ENCODE measurements around the gene HRAS. TPM values are rescaled to one million over a fixed set of nuclear protein-coding genes. Genes with fewer than 3 reads are reported as not detected.

The HRAS gene
- total and polyA plus RNA-seq, 2 donors (not counting 3 experiments of a cell fraction or from before 2014, with no cell fraction given), result 103 to 109 TPM

DNA sequence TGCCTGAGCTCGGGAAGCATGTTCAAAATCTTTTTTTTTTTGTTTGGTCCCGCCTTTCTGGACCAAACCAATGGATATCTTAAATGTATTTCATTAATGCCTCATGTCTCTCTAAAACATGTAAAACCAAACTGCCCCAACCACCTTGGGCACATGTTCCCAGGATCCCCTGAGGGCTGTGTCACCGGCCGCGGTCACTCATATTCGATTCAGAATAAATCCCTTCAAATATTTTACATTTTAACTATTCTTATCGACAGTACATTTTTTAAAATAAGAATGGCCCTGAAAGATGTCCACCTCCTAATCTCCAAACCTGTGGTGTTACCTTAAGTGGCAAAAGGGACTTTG is 30.4 kb downstream of the HRAS start:
- H3K79me2 ChIP-seq (ENCODE audit: control insufficient read depth, insufficient read depth, low read length), result peaks cover 20% of the 10 kb centered on the region
- BruUV-seq (replicated peaks), result no TSS peak
- TF ChIP-seq, protein P1, sequence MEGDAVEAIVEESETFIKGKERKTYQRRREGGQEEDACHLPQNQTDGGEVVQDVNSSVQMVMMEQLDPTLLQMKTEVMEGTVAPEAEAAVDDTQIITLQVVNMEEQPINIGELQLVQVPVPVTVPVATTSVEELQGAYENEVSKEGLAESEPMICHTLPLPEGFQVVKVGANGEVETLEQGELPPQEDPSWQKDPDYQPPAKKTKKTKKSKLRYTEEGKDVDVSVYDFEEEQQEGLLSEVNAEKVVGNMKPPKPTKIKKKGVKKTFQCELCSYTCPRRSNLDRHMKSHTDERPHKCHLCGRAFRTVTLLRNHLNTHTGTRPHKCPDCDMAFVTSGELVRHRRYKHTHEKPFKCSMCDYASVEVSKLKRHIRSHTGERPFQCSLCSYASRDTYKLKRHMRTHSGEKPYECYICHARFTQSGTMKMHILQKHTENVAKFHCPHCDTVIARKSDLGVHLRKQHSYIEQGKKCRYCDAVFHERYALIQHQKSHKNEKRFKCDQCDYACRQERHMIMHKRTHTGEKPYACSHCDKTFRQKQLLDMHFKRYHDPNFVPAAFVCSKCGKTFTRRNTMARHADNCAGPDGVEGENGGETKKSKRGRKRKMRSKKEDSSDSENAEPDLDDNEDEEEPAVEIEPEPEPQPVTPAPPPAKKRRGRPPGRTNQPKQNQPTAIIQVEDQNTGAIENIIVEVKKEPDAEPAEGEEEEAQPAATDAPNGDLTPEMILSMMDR (IDR thresholded peaks at IDR 0.05; ENCODE audit: extremely low read depth in 1 of 2, insufficient read depth in 1 of 2, low read depth in 1 of 2, low read length in 2 of 2), result no peak
- TF ChIP-seq MYC (IDR thresholded peaks at IDR 0.05; ENCODE audit: low read depth, low read length) (no peak), JUN (IDR thresholded peaks at IDR 0.05; ENCODE audit: borderline replicate concordance, insufficient read depth, insufficient read length, low read depth) (no peak), EZH2 (IDR thresholded peaks at IDR 0.05; ENCODE audit: borderline replicate concordance, low read depth, low read length, severe bottlenecking) (no peak)
- TF ChIP-seq, protein P2, sequence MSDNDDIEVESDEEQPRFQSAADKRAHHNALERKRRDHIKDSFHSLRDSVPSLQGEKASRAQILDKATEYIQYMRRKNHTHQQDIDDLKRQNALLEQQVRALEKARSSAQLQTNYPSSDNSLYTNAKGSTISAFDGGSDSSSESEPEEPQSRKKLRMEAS (IDR thresholded peaks at IDR 0.05; ENCODE audit: insufficient read depth, insufficient read length), result no peak
- H2AFZ ChIP-seq (ENCODE audit: low read depth, low read length), result peak overlapping the region; percentile 81
- FAIRE-seq, result no peak
- no peaks in the 10 kb centered on the region for H3K27me3 ChIP-seq (ENCODE audit: control insufficient read depth in 2 of 2, insufficient read depth in 2 of 2, low read length in 2 of 2)
- ChIA-PET POLR2A (interaction anchor here (0.7 kb wide), 1 partner anchor 170 kb away, joined by 3 read pairs; no protein-coding TSS in a partner anchor), CTCF (interaction anchor here (0.8 to 1.3 kb wide), 3 partner anchors 55 to 65 kb away, joined by 3 read pairs; partner anchors contain the start of gene PTDSS2)
- dilution Hi-C loops (cut with MboI; ENCODE audit: extremely low pct_ligation_motif_present, low sequenced_read_pairs), result no loop called here
- no peaks in the 10 kb centered on the region for H4K20me1 ChIP-seq (replicated peaks; ENCODE audit: control insufficient read depth, extremely low read depth, insufficient read depth, low read length)
- peaks cover 24% of the 10 kb centered on the region for H3K4me1 ChIP-seq (ENCODE audit: control insufficient read depth, extremely low read depth, insufficient read depth, low read length)
- H3K27ac ChIP-seq (ENCODE audit: insufficient read depth, low read depth, low read length), result peak overlapping the region; percentile 48
- H3K9me3 ChIP-seq (replicated peaks; ENCODE audit: control insufficient read depth, insufficient read depth, low read length), result no peaks in the 10 kb centered on the region
- peaks cover under 1 to 14% of the 10 kb centered on the region in 2 experiments for H3K36me3 ChIP-seq (ENCODE audit: control insufficient read depth in 2 of 2, extremely low read depth in 1 of 2, insufficient read depth in 2 of 2, low read length in 2 of 2)
- intact Hi-C loops (cut with micrococcal nuclease), result no loop called here
- H3K4me3 ChIP-seq (replicated peaks in 1 of 3; ENCODE audit: insufficient read depth in 1 of 3, low read depth in 1 of 3, low read length in 3 of 3), result peak overlapping the region; percentile 50 to 64 (median 64)
- H3K9ac ChIP-seq (replicated peaks; ENCODE audit: extremely low read depth, insufficient read depth, low read length), result peak overlapping the region; percentile 70
- peak overlapping the region; percentile 89 for H3K4me2 ChIP-seq (ENCODE audit: insufficient read depth, low read length)
- no peak for DNase-seq (ENCODE audit: low read depth, low spot score)
- no peaks in the 10 kb centered on the region for H3K9me1 ChIP-seq (replicated peaks; ENCODE audit: control insufficient read depth, extremely low read depth, insufficient read depth, low read length)

Data from endothelial cell of umbilical vein (primary cell).